WTC11 (cell line): Measurements from ENCODE around the gene CNPY4. TPM values are rescaled to one million over a fixed set of nuclear protein-coding genes. Genes with fewer than 3 reads are reported as not detected.

Source experiments
- ATAC-seq: fragments of 200-7000 bp; cut with Tn5 transposase; 2 replicates; pipeline ENCODE4 v1.10.0; 2021; ENCODE audit warnings: mild to moderate bottlenecking, moderate library complexity
- CTCF ChIA-PET: fragments of 300-600 bp; sonication (Branson Sonifier 250); formaldehyde crosslinking; loops from one replicate; lab custom pipeline; 2021; ENCODE audit warnings: antibody characterized with exemption; lab: Charles Lee
- POLR2A ChIA-PET: fragments of 350-600 bp; sonication (Branson Sonifier 250); formaldehyde crosslinking; loops from one replicate; lab custom pipeline; 2021; ENCODE audit warnings: antibody characterized with exemption; lab: Charles Lee
- DNase-seq: peaks from one replicate; pipeline ENCODE4 v3.0.0; 2021; ENCODE audit warnings: low spot score
- H3K27ac Mint-ChIP-seq: 2 replicates; pipeline ENCODE4 v1.8.0; 2021; ENCODE audit warnings: mixed read lengths
- H3K27me3 Mint-ChIP-seq: 2 replicates; pipeline ENCODE4 v1.8.0; 2021; ENCODE audit warnings: low read depth, mild to moderate bottlenecking, moderate library complexity, mixed read lengths
- H3K36me3 Mint-ChIP-seq: 2 replicates; pipeline ENCODE4 v1.8.0; 2021; ENCODE audit warnings: mixed read lengths
- H3K4me1 Mint-ChIP-seq: 2 replicates; pipeline ENCODE4 v1.8.0; 2022; ENCODE audit warnings: mixed read lengths
- H3K4me3 Mint-ChIP-seq: 2 replicates; pipeline ENCODE4 v1.8.0; 2021; ENCODE audit warnings: mild to moderate bottlenecking, moderate library complexity, mixed read lengths
- H3K9me3 Mint-ChIP-seq: 2 replicates; pipeline ENCODE4 v1.8.0; 2021; ENCODE audit warnings: mixed read lengths
- ARID4B ChIP-seq: sonication (generic); formaldehyde crosslinking; IDR thresholded peaks from 2 replicates; pipeline ENCODE4 v1.8.0; 2023; ENCODE audit warnings: missing genetic modification reagents, mild to moderate bottlenecking, borderline replicate concordance
- E2F1 ChIP-seq: sonication (generic); formaldehyde crosslinking; IDR thresholded peaks from 2 replicates; pipeline ENCODE4 v1.8.0; 2022; ENCODE audit warnings: mild to moderate bottlenecking, missing genetic modification reagents
- E2F4 ChIP-seq: sonication (generic); formaldehyde crosslinking; IDR thresholded peaks from 2 replicates; pipeline ENCODE4 v1.8.1; 2022; ENCODE audit warnings: low read depth, mild to moderate bottlenecking, moderate library complexity, missing genetic modification reagents, borderline replicate concordance
- ELF4 ChIP-seq: sonication (generic); formaldehyde crosslinking; IDR thresholded peaks from 2 replicates; pipeline ENCODE4 v1.8.1; 2022; ENCODE audit warnings: low read depth, mild to moderate bottlenecking, moderate library complexity, missing genetic modification reagents
- ERG ChIP-seq: fragments of 250-450 bp; sonication (Bioruptor Pico); IDR thresholded peaks from 2 replicates; pipeline ENCODE4 v1.8.0; 2021; ENCODE audit warnings: mild to moderate bottlenecking
- FOXJ3 ChIP-seq: sonication (generic); formaldehyde crosslinking; IDR thresholded peaks from 2 replicates; pipeline ENCODE4 v1.9.0; 2021; ENCODE audit warnings: missing genetic modification reagents, mild to moderate bottlenecking, borderline replicate concordance
- FOXP4 ChIP-seq: sonication (generic); formaldehyde crosslinking; IDR thresholded peaks from 2 replicates; pipeline ENCODE4 v1.8.0; 2022; ENCODE audit warnings: mild to moderate bottlenecking, missing genetic modification reagents
- GTF2I ChIP-seq: fragments of 250-450 bp; sonication (Bioruptor Pico); conservative IDR thresholded peaks from 2 replicates; pipeline ENCODE4 v1.4.0; 2021; ENCODE audit warnings: mild to moderate bottlenecking
- MYBL2 ChIP-seq: sonication (generic); formaldehyde crosslinking; IDR thresholded peaks from 2 replicates; pipeline ENCODE4 v1.8.1; 2023; ENCODE audit warnings: mild to moderate bottlenecking, moderate library complexity, missing genetic modification reagents
- SP1 ChIP-seq: sonication (generic); formaldehyde crosslinking; conservative IDR thresholded peaks from 2 replicates; pipeline ENCODE4 v1.8.1; 2022; ENCODE audit warnings: missing genetic modification reagents
- TCF7 ChIP-seq: sonication (generic); formaldehyde crosslinking; IDR thresholded peaks from 2 replicates; pipeline ENCODE4 v1.8.0; 2022; ENCODE audit warnings: mild to moderate bottlenecking, low read depth, missing genetic modification reagents, moderate library complexity
- ZBTB43 ChIP-seq: sonication (generic); formaldehyde crosslinking; IDR thresholded peaks from 2 replicates; pipeline ENCODE4 v1.8.1; 2023; ENCODE audit warnings: mild to moderate bottlenecking, missing genetic modification reagents
- total RNA-seq: library from RNA; stranded (reverse); gene quantifications from 3 replicates; pipeline ENCODE4 v1.2.3, GENCODE V29; 2021
- TF ChIP-seq, protein P1 (sequence below): sonication (generic); formaldehyde crosslinking; IDR thresholded peaks from 2 replicates; pipeline ENCODE4 v1.8.1; 2022; ENCODE audit warnings: mild to moderate bottlenecking, moderate library complexity, missing genetic modification reagents
- TF ChIP-seq, protein P2 (sequence below): sonication (generic); formaldehyde crosslinking; IDR thresholded peaks from 2 replicates; pipeline ENCODE4 v1.8.1; 2022; ENCODE audit warnings: missing genetic modification reagents, borderline replicate concordance

Gene CNPY4
- total RNA-seq, 1 experiment from 2014 or later: 15.1 TPM

GRCh38 chr7:100111914-100112313 lies 7.5 kb upstream of the CNPY4 start (continued):
- TF ChIP-seq E2F4 (no peak), ZBTB43 (CRISPR knock-in tag) (no peak)
- TF ChIP-seq, protein P1, sequence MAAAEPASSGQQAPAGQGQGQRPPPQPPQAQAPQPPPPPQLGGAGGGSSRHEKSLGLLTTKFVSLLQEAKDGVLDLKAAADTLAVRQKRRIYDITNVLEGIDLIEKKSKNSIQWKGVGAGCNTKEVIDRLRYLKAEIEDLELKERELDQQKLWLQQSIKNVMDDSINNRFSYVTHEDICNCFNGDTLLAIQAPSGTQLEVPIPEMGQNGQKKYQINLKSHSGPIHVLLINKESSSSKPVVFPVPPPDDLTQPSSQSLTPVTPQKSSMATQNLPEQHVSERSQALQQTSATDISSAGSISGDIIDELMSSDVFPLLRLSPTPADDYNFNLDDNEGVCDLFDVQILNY (CRISPR knock-in tag): no peak

DNA sequence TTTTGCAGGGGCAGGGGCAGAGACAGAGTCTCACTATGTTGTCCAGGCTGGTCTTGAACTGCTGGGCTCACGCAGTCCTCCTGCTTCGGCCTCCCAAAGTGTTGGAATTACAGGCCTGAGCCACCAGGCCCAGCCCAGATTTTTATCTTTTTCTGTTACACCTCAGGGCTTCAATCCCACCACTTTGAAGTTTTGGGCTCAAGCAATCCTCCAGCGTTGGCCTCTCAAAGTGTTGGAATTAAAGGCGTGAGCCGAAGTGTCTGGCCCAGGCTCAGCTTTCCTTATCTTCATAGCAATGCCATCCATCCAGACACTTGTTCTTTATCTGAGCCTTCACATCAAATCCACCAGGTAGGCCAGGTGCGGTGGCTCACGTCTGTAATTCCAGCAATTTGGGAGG lies 4.4 kb upstream of the CNPY4 start:
- ChIA-PET POLR2A (no interaction called here), CTCF (no interaction called here)
- H3K27me3 Mint-ChIP-seq: no peaks in the 10 kb centered on the region

More for the DNA sequence above, 4.4 kb upstream of the CNPY4 start:
- H3K27ac Mint-ChIP-seq: no peak overlapping the region
- H3K4me1 Mint-ChIP-seq: peaks cover 4% of the 10 kb centered on the region; the same call in 1 of the 2 replicates
- no peak for TF ChIP-seq FOXP4 (CRISPR knock-in tag)
- TF ChIP-seq, protein P2, sequence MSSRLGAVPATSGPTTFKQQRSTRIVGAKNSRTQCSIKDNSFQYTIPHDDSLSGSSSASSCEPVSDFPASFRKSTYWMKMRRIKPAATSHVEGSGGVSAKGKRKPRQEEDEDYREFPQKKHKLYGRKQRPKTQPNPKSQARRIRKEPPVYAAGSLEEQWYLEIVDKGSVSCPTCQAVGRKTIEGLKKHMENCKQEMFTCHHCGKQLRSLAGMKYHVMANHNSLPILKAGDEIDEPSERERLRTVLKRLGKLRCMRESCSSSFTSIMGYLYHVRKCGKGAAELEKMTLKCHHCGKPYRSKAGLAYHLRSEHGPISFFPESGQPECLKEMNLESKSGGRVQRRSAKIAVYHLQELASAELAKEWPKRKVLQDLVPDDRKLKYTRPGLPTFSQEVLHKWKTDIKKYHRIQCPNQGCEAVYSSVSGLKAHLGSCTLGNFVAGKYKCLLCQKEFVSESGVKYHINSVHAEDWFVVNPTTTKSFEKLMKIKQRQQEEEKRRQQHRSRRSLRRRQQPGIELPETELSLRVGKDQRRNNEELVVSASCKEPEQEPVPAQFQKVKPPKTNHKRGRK (CRISPR knock-in tag): no peak
- no peak for TF ChIP-seq ARID4B (CRISPR knock-in tag)
- TF ChIP-seq TCF7 (CRISPR knock-in tag): no peak
- TF ChIP-seq ERG (CRISPR knock-in tag): no peak
- no peak for TF ChIP-seq ELF4
- TF ChIP-seq GTF2I: no peak
- TF ChIP-seq FOXJ3 (CRISPR knock-in tag): no peak
- TF ChIP-seq SP1: no peak
- TF ChIP-seq E2F1: no peak
- TF ChIP-seq MYBL2: no peak
- DNase-seq: no peak
- peaks cover 34% of the 10 kb centered on the region for H3K36me3 Mint-ChIP-seq
- H3K9me3 Mint-ChIP-seq: no peaks in the 10 kb centered on the region
- no peak overlapping the region for H3K4me3 Mint-ChIP-seq
- no peak for ATAC-seq
